Astrocyte (in vitro differentiated cells and primary cell): ENCODE measurements around the gene MAEA. TPM values are rescaled to one million over a fixed set of nuclear protein-coding genes. Genes with fewer than 3 reads are reported as not detected.
A peak's percentile ranks its signal among the peaks of the same experiment; 100 is the strongest.

Source experiments
- DNase-seq: peaks from one replicate; pipeline ENCODE4 v3.0.0-alpha.2; 2010; ENCODE audit warnings: low read depth
- FAIRE-seq: peaks from 2 replicates; lab custom pipeline; 2011; peaks lifted over from hg19 to GRCh38; lab: Jason Lieb, UNC
- H2AFZ ChIP-seq: 2 replicates; pipeline ENCODE4 v1.6.0; 2012; ENCODE audit warnings: low read depth, low read length, inconsistent platforms
- H3K27ac ChIP-seq: 2 replicates; pipeline ENCODE4 v1.5.1; 2011; ENCODE audit warnings: low read depth, low read length, inconsistent platforms
- H3K27me3 ChIP-seq: 2 replicates; pipeline ENCODE4 v1.6.0; 2011; ENCODE audit warnings: low read length, inconsistent platforms; ENCODE audit not compliant: insufficient read depth
- H3K36me3 ChIP-seq: 2 replicates; pipeline ENCODE4 v1.5.1; 2011; ENCODE audit warnings: low read length, inconsistent platforms; ENCODE audit not compliant: insufficient read depth
- H3K4me1 ChIP-seq: 2 replicates; pipeline ENCODE4 v1.5.1; 2011; ENCODE audit warnings: low read length, inconsistent platforms; ENCODE audit not compliant: insufficient read depth
- H3K4me2 ChIP-seq: 2 replicates; pipeline ENCODE4 v1.6.0; 2012; ENCODE audit warnings: low read length, inconsistent platforms
- H3K4me3 ChIP-seq: 2 replicates; pipeline ENCODE4 v1.5.1; 2011; ENCODE audit warnings: low read depth, mild to moderate bottlenecking, low read length, inconsistent platforms; ENCODE audit not compliant: insufficient read depth
- H3K79me2 ChIP-seq: 2 replicates; pipeline ENCODE4 v1.6.0; 2012; ENCODE audit warnings: mild to moderate bottlenecking, low read length, inconsistent platforms; ENCODE audit not compliant: insufficient read depth
- H3K9ac ChIP-seq: 2 replicates; pipeline ENCODE4 v1.6.0; 2012; ENCODE audit warnings: mild to moderate bottlenecking, low read length, inconsistent platforms
- H3K9me3 ChIP-seq: 2 replicates; pipeline ENCODE4 v1.5.1; 2012; ENCODE audit warnings: low read depth, mild to moderate bottlenecking, low read length, inconsistent platforms; ENCODE audit not compliant: insufficient read depth
- H4K20me1 ChIP-seq: 2 replicates; pipeline ENCODE4 v1.6.0; 2012; ENCODE audit warnings: low read length, inconsistent platforms; ENCODE audit not compliant: insufficient read depth
- H3K27ac Mint-ChIP-seq: one replicate; pipeline ENCODE4 v1.8.0; 2021; ENCODE audit warnings: mild to moderate bottlenecking, mixed read lengths; ENCODE audit not compliant: unreplicated experiment
- H3K27me3 Mint-ChIP-seq: one replicate; pipeline ENCODE4 v1.8.0; 2021; ENCODE audit warnings: low read depth, mixed read lengths; ENCODE audit not compliant: unreplicated experiment
- H3K36me3 Mint-ChIP-seq: one replicate; pipeline ENCODE4 v1.8.0; 2021; ENCODE audit warnings: low read depth, mixed read lengths; ENCODE audit not compliant: unreplicated experiment
- H3K4me1 Mint-ChIP-seq: one replicate; pipeline ENCODE4 v1.8.0; 2021; ENCODE audit warnings: low read depth, mixed read lengths; ENCODE audit not compliant: unreplicated experiment
- H3K4me3 Mint-ChIP-seq: one replicate; pipeline ENCODE4 v1.8.0; 2021; ENCODE audit warnings: mild to moderate bottlenecking, moderate library complexity, mixed read lengths; ENCODE audit not compliant: unreplicated experiment
- H3K9me3 Mint-ChIP-seq: one replicate; pipeline ENCODE4 v1.8.0; 2021; ENCODE audit warnings: mild to moderate bottlenecking, mixed read lengths; ENCODE audit not compliant: unreplicated experiment
- CTCF ChIP-seq: IDR thresholded peaks from 2 replicates; pipeline ENCODE4 v1.5.1; 2011; ENCODE audit warnings: low read depth, mild to moderate bottlenecking, inconsistent platforms, low read length, moderate library complexity; ENCODE audit not compliant: insufficient read depth
- EZH2 ChIP-seq: IDR thresholded peaks from 2 replicates; pipeline ENCODE4 v1.6.1; 2012; ENCODE audit warnings: mild to moderate bottlenecking, low read length, inconsistent platforms; ENCODE audit not compliant: insufficient read depth
- total RNA-seq: library from RNA; stranded (reverse); gene quantifications from 2 replicates; pipeline ENCODE4 v1.2.1, GENCODE V29; 2021

Gene MAEA
- total RNA-seq, 1 donor from 2014 or later, result 79.3 TPM

GRCh38 chr4:1274871-1275270 lies 14.8 kb upstream of the MAEA start:
- H3K79me2 ChIP-seq, result no peaks in the 10 kb centered on the region
- no peak overlapping the region for H3K27ac ChIP-seq
- TF ChIP-seq EZH2, result no peak
- no peak for TF ChIP-seq CTCF
- H3K27me3 ChIP-seq, result no peaks in the 10 kb centered on the region
- no peak overlapping the region for H2AFZ ChIP-seq
- H3K9ac ChIP-seq, result peak overlapping the region; percentile 17
- no peaks in the 10 kb centered on the region for H3K36me3 ChIP-seq
- Mint-ChIP-seq H3K4me3 (no peak overlapping the region), H3K27ac (no peak overlapping the region), H3K36me3 (no peaks in the 10 kb centered on the region), H3K27me3 (peaks cover 12% of the 10 kb centered on the region), H3K9me3 (peaks cover 9% of the 10 kb centered on the region), H3K4me1 (peaks cover 3% of the 10 kb centered on the region)
- no peak overlapping the region for H3K4me3 ChIP-seq
- FAIRE-seq (no peak), DNase-seq (no peak)
- peak overlapping the region; percentile 66 for H3K4me2 ChIP-seq
- no peaks in the 10 kb centered on the region for H4K20me1 ChIP-seq
- H3K4me1 ChIP-seq, result no peaks in the 10 kb centered on the region
- H3K9me3 ChIP-seq, result no peaks in the 10 kb centered on the region

GRCh38 chr4:1276984-1277383 lies 12.7 kb upstream of the MAEA start:
- FAIRE-seq, result no peak
- no peaks in the 10 kb centered on the region for H3K27me3 ChIP-seq
- H3K27ac Mint-ChIP-seq, result no peak overlapping the region
- H3K4me1 ChIP-seq, result no peaks in the 10 kb centered on the region
- no peaks in the 10 kb centered on the region for H3K79me2 ChIP-seq
- no peak for DNase-seq
- no peaks in the 10 kb centered on the region for H3K36me3 Mint-ChIP-seq
- H3K36me3 ChIP-seq, result no peaks in the 10 kb centered on the region
- TF ChIP-seq CTCF, result no peak
- TF ChIP-seq EZH2, result no peak
- H3K27ac ChIP-seq, result no peak overlapping the region
- H3K9ac ChIP-seq, result no peak overlapping the region
- H3K4me1 Mint-ChIP-seq, result peaks cover 3% of the 10 kb centered on the region
- peaks cover 5% of the 10 kb centered on the region for H3K9me3 Mint-ChIP-seq
- peaks cover 23% of the 10 kb centered on the region for H3K27me3 Mint-ChIP-seq
- H4K20me1 ChIP-seq, result no peaks in the 10 kb centered on the region
- H3K4me2 ChIP-seq, result no peak overlapping the region
- no peak overlapping the region for H3K4me3 ChIP-seq
- H2AFZ ChIP-seq, result no peak overlapping the region
- H3K9me3 ChIP-seq, result no peaks in the 10 kb centered on the region
- H3K4me3 Mint-ChIP-seq, result no peak overlapping the region
